Inflammatory macrophage treated with lipopolysaccharide for 4 hours (primary cell): ENCODE data around the gene ECI2.

ENCODE experiments used
- DNase-seq: peaks from one replicate; pipeline ENCODE4 v3.0.0-alpha.2; 2020

Gene ECI2, protein sequence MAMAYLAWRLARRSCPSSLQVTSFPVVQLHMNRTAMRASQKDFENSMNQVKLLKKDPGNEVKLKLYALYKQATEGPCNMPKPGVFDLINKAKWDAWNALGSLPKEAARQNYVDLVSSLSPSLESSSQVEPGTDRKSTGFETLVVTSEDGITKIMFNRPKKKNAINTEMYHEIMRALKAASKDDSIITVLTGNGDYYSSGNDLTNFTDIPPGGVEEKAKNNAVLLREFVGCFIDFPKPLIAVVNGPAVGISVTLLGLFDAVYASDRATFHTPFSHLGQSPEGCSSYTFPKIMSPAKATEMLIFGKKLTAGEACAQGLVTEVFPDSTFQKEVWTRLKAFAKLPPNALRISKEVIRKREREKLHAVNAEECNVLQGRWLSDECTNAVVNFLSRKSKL

DNA sequence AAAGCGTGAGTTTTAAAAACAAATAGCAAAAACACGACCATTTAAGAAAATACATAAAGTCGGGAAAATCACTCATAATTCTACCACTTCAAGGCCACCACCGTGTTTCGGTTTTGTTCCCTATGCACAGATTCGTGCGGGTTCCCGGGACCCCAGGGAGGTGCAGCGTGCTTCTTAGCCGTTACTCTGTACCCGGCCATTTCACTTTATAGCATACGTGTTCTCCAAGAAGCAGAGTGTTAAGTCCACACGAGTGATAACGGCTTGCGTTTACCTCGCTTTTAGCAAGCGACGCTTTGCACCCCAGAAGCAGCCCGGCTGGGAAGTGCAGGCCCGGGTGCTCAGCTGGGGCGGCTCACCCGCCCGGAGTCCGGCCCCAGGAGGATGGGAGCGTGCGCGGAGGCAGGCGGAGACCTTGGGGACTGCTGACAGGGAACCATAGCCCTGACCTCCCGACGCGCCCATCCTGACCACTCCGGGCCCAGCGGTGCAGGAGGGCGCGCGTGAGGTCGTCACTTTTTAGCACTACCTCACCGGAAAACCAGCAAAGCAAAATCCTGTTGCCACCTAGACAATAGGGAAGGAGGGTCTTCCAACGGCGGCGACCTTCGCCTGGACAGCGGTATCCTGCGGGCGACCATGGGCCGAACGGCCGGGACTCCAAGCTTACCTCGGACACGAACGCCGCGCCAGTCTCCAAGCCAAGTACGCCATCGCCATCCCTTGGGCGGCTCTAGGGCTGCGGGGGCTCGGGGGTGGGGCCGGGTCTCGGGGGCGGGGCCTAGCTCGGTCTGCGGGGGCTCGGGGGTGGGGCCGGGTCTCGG is at the start of gene ECI2:
ECI2 (minus strand) TSS at position 735 of the 824 bp plus-strand sequence; CDS start at position 720, 15 bp downstream.
- DNase-seq = peak; percentile 75

DNA sequence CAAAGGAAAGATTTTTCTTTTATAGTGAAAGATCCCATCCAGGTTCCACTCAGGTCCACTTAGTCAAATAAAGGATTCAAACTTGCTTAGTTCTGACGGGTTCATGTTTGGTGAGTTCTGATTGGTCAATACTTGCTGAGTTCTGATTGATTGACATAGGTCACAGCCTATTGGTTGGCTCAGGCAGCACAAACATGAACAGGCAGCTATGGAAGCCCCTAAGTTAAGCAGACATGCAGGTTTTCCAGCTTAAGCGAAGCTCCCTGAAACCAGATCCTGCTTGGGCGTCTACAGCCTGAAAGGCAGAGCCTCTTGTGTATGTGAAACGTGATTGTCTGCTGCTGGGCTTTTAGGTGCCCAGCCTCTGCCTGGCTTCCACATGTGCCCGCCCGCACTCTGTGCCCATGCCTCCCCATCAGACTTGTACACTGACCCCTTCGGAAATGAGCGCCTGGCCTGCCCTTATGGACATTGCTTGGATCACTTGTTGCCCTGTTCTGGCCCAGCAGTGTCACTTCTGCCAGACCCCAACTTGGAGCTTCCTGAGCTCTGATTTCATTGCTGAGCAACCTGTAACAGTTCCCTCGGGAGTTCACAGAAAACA is 45.4 kb upstream of the ECI2 start:
- no peak for DNase-seq

DNA sequence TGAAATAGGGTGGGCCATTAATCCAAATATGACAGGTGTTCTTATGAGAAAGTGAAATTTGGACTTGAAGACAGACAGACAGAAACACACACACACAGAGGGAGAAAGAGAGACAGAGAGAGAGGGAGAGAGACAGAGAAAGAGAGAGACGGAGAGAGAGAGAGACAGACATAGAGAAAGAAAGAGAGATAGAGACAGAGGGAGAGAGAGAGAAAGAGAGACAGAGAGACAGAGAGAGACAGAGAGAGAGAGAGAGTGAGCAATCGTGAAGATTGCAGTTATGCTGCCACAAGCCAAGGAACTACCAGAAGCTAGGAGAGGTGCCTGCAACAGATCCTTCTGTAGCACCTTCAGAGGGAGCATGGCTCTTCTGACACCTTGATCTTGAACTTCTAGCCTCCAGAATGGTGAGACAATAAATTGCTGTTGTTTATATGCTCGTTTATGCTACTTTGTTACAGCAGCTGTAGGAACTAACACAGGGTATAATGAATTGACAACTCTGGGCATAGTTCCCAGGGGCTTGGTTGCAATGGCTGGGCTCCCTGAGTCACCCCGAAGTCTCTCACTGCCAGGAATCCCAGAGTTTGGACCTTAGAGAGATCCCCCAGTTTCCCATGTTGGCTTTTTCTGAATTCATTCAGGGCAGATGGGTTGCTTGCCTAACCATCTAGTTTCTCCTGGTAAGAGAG is 44.7 kb upstream of the ECI2 start:
- no peak for DNase-seq

DNA sequence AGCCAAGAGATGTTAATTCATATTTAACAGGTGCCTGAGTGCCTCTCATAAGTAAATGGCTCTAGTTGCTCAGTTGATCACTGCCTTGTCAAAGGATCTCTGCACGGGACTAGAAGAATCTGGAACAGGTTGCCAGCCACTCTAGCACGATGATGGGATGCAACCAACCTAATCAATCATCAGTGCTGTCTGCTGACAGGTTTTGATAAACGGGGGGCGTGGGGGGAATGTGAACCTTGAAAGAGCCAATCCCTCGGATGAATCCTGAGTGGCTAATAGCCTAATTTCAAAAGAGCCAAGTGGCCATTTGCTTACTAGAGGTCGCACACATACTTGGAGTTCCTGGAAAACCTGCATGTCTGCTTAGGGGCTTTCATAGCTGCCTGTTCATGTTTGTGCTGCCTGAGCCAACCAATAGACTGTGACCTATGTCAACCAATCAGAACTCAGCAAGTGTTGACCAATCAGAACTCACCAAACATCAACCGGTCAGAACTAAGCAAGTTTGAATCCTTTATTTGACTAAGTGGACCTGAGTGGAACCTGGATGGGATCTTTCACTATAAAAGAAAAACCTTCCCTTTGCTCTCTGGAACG is 43.5 kb upstream of the ECI2 start:
- DNase-seq = no peak

DNA sequence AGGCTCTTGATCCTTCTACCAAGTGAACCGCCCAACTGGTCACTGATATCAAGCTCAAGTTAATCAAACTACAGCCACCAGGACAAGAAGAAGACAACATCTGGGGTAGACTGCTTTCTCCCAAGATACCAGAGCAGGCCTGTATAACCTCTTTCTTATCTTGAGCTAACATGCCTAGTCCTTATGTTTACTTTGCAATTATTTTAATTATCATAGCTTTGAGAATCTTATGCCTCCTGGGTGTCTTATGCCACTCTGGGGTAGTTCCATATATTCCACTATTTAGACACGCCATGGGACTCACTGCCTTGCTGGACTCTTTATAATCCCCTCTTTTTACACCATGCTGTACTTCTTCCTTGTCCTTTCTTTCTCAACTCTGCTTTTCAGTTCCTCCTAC is 41.5 kb upstream of the ECI2 start:
- DNase-seq = no peak

DNA sequence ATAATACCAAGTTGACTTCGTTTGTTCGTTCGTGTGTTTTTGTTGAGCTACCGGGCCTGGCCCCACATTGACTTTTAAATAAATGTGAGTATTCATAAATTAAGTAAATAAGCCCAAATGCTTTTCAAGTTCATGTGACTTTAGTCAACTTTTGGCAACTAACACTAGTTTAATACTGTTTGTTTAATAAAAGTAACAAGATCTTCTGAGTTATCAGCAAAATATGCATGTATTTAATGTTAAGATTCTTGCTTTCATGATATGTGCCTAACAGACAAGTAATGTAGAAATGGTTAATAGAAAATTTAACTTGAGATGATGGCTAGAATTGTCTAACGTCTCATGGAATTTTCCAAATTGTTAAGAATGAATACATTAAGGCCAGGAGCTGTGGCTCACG is 38.7 kb upstream of the ECI2 start:
- no peak for DNase-seq

DNA sequence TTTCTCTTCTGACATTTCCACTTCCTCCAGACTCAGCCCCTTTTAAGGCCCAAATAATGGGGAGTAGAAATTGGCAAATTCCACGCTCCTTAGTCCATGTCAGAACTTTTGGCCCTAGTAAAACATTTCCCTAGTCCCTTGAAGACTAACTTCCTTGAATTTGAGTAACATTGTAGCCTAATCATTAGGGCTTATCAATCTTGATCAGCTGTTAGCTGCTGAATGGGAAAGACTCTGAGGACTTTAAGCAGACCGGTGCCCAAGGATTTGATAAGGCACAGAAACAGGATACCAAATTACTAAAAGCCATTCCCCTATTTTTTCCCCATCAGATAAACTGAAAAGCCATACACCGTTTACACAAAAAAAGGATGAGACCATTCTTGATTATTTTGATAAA is 37.0 kb upstream of the ECI2 start:
- no peak for DNase-seq

DNA sequence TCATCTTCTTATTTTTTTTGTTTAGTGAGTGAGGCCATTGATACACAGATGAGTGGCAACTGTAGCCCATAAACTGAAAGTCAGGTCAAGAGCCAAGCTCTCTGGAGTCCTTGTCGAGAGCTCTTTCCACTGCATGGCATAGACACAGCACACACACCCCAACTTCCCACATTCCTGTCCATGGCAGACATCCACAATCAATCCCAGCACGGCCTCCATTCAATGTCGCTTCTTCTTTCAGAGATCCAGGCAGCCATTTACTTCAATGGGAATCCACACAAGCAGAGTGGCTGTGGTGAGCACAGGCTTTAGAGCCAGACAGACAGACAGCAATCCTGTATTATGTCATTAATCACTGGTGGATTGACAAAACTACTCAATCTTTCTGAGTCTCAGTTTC is 34.9 kb upstream of the ECI2 start:
- no peak for DNase-seq

DNA sequence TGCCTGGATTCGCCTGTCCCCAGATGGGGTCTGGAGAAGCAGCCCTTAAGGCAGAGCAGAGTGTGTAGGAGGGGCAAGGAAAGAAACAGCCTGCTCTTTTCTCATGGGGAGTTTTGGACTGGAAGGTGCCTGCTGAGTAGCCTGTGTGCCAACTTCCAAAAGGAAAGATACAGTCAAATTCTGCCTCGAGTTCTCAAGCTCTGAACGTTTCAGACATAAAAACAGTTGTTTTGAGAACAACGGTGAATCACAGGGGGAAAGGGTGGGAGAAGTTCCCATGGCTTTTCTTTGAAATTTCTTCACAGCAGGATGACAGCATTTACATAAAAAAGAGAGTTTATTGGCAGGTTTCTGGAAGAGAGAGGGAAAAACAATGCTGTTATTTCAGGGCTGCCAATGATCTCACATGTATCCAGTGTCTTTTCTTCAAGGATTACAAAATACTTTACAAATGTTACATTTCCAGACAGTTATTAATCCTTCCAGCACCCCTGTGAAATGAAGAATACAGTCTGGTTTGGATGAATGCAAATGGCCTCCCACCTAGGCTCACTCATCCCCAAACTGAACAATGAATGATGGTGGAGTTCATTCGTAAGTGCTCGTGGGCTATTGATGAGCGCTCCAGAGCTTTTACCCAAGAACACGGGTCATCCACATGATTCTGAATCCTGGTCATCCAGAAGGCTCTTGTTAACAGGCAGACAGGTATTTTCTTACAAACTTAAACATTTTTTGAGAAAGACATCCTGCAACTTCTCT is 33.8 kb upstream of the ECI2 start:
- peak; percentile 3 for DNase-seq

DNA sequence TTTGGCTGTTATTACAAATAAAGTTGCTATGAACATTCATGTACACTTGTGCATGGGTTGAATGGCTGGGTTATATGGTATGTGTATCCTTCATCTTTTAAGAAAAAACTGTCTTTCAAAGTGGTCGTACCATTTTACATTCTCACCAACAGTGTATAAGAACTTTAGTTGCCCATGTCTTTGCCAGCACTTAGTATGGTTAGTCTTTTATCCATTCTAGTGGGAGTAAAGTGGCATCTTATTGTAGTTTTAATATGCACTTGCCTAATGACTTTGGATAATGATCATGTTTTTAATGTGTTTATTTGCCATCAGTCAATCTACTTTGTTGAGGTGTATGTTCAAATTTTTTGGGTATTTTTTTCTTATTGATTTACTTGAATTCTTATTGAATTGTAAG is 32.5 kb upstream of the ECI2 start:
- no peak for DNase-seq

DNA sequence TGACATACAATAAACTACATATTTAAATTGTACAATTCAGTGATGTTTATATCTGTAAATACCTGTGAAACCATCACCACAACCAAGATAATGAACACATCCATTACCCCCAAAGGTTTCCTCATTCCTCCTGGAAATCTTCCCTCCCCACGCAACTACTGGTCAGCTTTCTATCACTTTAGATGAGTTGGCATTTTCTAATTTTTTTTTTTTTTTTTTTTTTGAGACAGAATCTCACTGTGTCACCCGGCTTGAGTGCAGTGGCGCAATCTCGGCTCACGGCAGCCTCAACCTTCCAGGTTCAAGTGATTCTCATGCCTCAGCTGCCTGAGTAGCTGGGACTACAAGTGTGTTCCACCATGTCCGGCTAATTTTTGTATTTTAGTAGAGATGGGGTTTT is 31.7 kb upstream of the ECI2 start:
- no peak for DNase-seq

DNA sequence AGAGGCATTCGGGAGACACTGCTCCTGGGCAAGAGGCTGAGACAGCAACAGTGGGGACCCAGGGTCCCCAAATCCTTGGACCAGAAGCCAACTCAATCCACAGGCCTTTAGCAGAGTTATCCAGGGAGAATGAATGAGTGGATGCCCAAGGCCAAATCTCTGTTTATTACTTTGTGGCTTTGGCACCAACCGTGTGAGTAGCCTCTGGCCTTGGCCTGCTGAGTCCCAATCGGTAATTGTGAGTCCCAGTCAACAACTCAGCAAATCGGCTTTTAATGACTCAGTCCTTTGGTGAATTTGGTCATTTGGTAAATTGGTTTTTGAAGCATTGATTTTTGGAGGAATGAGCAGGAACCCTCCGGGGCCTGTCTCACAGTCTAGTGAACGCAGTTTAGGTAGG is 29.1 kb upstream of the ECI2 start:
- no peak for DNase-seq

DNA sequence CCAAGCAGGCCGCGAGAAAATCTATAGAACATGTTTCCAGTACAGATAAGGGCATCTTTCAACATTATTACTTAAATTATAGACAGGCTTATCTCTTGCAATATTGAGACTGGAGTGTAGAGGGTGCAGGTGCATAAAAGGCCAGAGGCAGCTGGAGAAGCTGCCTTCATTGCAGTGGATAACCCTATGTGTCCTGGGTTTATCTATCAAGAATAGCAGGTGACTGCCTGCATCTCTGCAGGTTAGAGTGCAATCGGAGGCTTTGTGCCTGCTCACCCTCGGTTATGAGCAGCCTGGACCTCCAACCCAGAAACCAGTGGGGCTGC is 28.7 kb upstream of the ECI2 start:
- no peak for DNase-seq

DNA sequence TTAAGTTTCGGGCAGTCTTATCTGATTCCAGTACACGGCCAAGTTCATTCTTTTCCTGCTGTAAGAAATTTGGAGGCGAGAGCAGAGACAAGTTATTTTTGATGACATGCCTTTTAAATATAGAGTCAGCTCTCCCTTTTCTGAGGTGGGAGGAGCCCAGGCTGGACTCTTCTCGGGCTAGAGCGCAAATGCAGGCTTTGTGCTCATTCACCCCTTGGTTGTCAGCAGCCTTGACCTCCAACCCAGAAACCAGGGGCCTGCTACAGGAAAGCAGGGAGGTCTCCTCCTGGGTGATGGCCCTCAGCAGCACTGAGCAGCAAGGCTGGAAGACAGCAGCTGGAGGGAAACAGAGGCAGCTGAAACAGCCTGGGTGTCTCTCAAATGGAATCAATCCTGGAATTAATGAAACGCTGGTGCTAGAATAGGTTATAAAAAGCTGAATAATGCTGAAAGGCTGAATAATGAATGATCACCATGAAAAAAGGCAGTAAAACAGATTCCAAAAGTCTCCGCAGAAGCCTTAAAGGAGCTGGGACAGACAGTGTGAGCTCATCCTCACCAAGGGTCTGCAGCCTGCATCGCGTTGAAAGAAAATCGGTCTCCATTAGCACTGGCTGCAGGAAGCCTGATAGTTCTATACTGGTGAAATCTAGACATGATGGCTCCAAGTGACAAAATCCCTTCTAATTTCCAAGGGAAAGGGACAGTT is 28.2 kb upstream of the ECI2 start:
- no peak for DNase-seq

DNA sequence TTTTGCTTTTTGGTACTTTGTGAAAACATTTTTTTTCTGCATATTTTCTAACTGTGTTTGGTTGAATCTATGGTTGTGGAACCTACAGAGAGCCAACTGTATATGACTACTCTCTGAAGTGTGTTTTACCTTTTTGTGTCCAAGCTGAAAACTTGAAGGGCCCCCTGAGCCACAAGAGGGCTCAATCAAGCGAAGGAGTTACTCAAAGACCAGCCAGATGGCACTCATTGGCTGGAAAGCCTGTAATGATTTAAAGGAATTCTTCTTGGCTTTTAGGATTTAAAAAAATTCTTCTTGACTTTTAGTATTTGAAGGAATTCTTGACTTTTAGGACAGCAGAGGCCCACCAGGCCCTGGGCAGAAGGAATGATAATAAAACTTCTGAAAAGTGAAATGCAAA is 27.0 kb upstream of the ECI2 start:
- DNase-seq = no peak

DNA sequence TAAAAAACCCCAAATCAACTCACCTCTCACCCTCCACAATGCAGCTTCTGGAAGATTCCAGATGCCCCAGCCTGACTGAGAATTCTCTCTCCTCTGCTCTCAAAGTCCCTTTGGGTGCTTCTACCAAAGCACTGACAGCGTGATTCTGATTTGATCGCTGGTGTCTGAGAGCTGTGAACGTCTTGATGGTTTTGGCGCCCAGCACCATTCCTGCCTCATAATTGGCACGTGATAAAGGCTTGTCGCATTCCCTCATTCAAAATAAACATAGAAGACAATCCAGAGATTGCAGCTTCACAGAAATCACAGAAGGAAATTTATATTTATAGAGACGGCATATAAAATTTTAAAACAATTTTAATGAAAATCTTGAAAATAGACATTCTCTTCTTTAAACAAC is 24.1 kb upstream of the ECI2 start:
- DNase-seq = no peak

DNA sequence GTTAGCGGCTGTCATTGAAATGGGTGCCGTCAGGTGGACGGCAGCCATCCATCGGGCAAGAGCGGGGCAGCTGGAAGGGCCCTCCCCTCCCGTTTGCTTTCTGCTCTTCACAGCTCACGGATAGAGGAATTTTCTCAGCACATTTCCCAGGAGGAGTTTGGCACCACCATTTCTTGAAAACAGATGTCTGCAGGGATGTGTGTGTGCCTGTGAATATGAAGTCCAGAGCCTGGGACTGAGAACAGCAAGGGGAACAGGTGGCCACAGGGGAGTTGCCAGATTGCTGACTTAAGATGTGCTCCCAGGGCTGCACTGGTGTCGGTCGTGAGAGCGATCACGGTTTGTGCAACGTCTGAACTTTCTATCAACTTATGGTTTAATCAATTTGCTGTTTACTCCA is 22.1 kb upstream of the ECI2 start:
- DNase-seq = no peak

DNA sequence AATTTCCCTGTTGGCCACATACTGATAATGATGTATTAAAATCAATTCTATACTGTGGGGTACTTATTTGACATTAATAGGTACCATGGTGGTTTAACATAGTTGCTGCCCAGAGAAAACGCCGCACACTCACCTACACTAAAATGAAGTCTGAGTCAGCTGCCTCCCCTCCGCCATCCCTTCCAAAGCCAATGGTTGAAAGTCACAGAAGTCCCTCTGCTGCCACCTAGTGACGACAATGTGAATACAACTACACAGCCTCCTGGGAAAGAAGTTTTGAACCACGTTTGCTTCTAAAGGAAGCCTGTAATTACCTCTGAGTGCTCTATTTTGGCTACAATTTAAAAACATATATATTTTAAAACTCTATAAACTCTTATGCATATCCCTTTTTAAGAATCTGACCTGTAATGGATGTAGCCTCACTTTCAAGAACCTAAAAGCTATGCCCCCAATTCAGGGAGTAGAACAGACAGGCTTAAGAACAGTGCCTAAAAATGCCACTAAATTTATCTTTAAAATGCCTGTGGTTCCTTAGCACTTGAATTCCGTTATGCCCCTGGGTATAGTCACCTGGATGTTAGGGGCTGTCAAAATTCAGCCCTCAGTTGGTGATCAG is 20.6 kb upstream of the ECI2 start:
- peak; percentile 70 for DNase-seq

DNA sequence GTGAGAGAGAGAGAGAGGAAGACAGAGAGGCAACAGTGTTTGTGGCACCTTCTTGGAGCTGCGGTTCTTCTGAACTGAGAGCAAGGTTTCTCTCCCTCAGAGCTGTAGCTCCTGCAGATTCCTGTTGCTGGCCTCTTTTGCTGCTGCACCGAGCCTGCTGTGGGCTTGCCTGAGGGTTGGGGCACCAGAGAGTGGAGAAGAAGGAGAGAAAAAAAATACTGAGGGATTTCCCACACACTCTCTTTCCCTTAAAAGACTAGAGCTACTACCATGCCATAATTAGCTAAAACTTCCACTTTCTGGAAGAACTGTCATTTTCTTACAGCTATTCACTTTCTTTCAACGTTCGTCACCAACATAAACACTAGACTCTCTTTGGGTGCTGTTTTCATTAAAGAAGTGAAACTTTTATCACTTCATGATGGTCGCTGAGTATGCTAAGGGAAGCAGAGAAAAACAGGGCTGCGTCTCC is 18.2 kb upstream of the ECI2 start:
- DNase-seq = peak; percentile 11

DNA sequence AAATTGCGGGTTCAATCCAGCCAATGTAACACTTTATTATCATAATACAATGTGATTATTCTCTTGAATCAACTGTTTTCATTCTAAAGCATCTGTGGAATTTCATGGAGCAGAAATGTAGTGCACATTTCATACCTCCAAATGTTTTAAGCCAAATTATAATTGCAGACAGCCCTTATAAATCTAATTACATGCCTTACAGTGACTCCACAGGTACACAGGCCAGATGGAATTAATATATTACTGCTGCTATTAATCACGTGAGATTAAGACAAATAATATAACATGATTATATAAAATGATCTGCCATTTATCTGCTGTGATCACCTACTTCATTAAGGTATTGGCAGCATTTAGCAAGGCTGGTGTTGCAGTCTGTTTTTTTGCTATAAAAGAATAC is 9.7 kb upstream of the ECI2 start:
- DNase-seq = no peak

DNA sequence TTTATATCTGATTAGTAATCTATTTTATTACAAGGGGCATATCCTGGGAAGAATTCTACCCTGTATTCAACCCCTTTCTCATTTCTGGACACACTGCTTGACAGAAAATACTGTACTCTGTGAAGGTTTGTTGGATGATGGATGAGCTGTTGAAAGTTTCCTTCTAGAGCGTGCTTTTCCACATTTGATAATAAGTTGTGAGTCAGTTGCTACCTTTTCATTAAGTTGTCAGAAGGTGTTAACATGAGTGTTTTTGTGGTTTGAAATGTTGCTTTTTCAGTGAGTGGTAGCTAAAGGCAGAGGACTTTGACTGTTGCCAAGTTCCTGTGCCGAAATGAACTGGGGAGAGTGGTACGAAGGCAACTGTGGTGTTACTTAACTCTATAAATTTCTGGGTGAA is 3.9 kb upstream of the ECI2 start:
- DNase-seq = no peak
